SK-N-SH treated with all-trans-retinoic acid at 6 μM for 48 hours (cell line): ENCODE results near the gene OOSP4A.
A peak's percentile ranks its signal among the peaks of the same experiment; 100 is the strongest.

Experiments
- ATAC-seq: fragments of 200-7000 bp; cut with Tn5 transposase; 3 replicates; pipeline ENCODE4 v1.9.1; 2020; ENCODE audit warnings: mild to moderate bottlenecking, moderate library complexity
- ARNTL ChIP-seq: fragments of 450-650 bp; formaldehyde crosslinking; IDR thresholded peaks from 2 replicates; pipeline ENCODE4 v1.5.0; 2020; ENCODE audit warnings: low read depth, mild to moderate bottlenecking, moderate library complexity, borderline replicate concordance
- BACH2 ChIP-seq: fragments of 250-450 bp; sonication (Bioruptor Pico); IDR thresholded peaks from 2 replicates; pipeline ENCODE4 v1.9.0; 2021; ENCODE audit warnings: mild to moderate bottlenecking, borderline replicate concordance
- CSDC2 ChIP-seq: fragments of 250-450 bp; sonication (Bioruptor Pico); IDR thresholded peaks from 2 replicates; pipeline ENCODE4 v1.5.0; 2020; ENCODE audit warnings: mild to moderate bottlenecking, moderate library complexity
- CSRNP3 ChIP-seq: fragments of 250-450 bp; sonication (Bioruptor Pico); IDR thresholded peaks from 2 replicates; pipeline ENCODE4 v1.5.1; 2021; ENCODE audit warnings: mild to moderate bottlenecking, moderate library complexity
- ESRRG ChIP-seq: fragments of 250-450 bp; sonication (Bioruptor Pico); IDR thresholded peaks from 2 replicates; pipeline ENCODE4 v1.6.1; 2021; ENCODE audit warnings: mild to moderate bottlenecking
- GLIS3 ChIP-seq: fragments of 250-450 bp; sonication (Bioruptor Pico); IDR thresholded peaks from 2 replicates; pipeline ENCODE4 v1.5.0; 2020; ENCODE audit warnings: mild to moderate bottlenecking, moderate library complexity
- ISL1 ChIP-seq: fragments of 250-450 bp; sonication (Bioruptor Pico); IDR thresholded peaks from 2 replicates; pipeline ENCODE4 v2.1.2; 2022; ENCODE audit warnings: mild to moderate bottlenecking, moderate library complexity
- OSR1 ChIP-seq: fragments of 250-450 bp; sonication (Bioruptor Pico); IDR thresholded peaks from 2 replicates; pipeline ENCODE4 v1.8.0; 2022; ENCODE audit warnings: moderate library complexity, mild to moderate bottlenecking, inconsistent platforms
- PATZ1 ChIP-seq: fragments of 250-450 bp; sonication (Bioruptor Pico); IDR thresholded peaks from 2 replicates; pipeline ENCODE4 v1.8.0; 2020; ENCODE audit warnings: mild to moderate bottlenecking, moderate library complexity, borderline replicate concordance
- PPARA ChIP-seq: fragments of 250-450 bp; sonication (Bioruptor Pico); IDR thresholded peaks from 2 replicates; pipeline ENCODE4 v1.5.0; 2020; ENCODE audit warnings: mild to moderate bottlenecking, borderline replicate concordance
- RARB ChIP-seq: fragments of 250-450 bp; sonication (Bioruptor Pico); IDR thresholded peaks from 2 replicates; pipeline ENCODE4 v1.8.0; 2021; ENCODE audit warnings: mild to moderate bottlenecking, moderate library complexity
- SNAI2 ChIP-seq: fragments of 250-450 bp; sonication (Bioruptor Pico); IDR thresholded peaks from 2 replicates; pipeline ENCODE4 v1.5.0; 2020; ENCODE audit warnings: mild to moderate bottlenecking, moderate library complexity
- TCF4 ChIP-seq: fragments of 250-450 bp; sonication (Bioruptor Pico); IDR thresholded peaks from 2 replicates; pipeline ENCODE4 v1.8.0; 2021; ENCODE audit warnings: mild to moderate bottlenecking, moderate library complexity, borderline replicate concordance
- TSHZ2 ChIP-seq: fragments of 250-450 bp; sonication (Bioruptor Pico); IDR thresholded peaks from 2 replicates; pipeline ENCODE4 v1.5.0; 2020; ENCODE audit warnings: mild to moderate bottlenecking, moderate library complexity
- ZC3H10 ChIP-seq: fragments of 250-450 bp; sonication (Bioruptor Pico); IDR thresholded peaks from 2 replicates; pipeline ENCODE4 v1.5.1; 2021; ENCODE audit warnings: mild to moderate bottlenecking, moderate library complexity
- ZFP30 ChIP-seq: fragments of 450-650 bp; formaldehyde crosslinking; IDR thresholded peaks from 2 replicates; pipeline ENCODE4 v1.5.0; 2022; ENCODE audit warnings: mild to moderate bottlenecking, moderate library complexity
- ZNF70 ChIP-seq: fragments of 450-650 bp; formaldehyde crosslinking; IDR thresholded peaks from 2 replicates; pipeline ENCODE4 v1.5.0; 2020; ENCODE audit warnings: mild to moderate bottlenecking, moderate library complexity
- ZNF8 ChIP-seq: fragments of 450-650 bp; formaldehyde crosslinking; IDR thresholded peaks from 2 replicates; pipeline ENCODE4 v1.5.0; 2020; ENCODE audit warnings: mild to moderate bottlenecking, moderate library complexity
- TF ChIP-seq, protein P1 (sequence below): fragments of 250-450 bp; sonication (Bioruptor Pico); IDR thresholded peaks from 2 replicates; pipeline ENCODE4 v1.8.0; 2021; ENCODE audit warnings: low read depth, mild to moderate bottlenecking, moderate library complexity, borderline replicate concordance

The OOSP4A gene

DNA sequence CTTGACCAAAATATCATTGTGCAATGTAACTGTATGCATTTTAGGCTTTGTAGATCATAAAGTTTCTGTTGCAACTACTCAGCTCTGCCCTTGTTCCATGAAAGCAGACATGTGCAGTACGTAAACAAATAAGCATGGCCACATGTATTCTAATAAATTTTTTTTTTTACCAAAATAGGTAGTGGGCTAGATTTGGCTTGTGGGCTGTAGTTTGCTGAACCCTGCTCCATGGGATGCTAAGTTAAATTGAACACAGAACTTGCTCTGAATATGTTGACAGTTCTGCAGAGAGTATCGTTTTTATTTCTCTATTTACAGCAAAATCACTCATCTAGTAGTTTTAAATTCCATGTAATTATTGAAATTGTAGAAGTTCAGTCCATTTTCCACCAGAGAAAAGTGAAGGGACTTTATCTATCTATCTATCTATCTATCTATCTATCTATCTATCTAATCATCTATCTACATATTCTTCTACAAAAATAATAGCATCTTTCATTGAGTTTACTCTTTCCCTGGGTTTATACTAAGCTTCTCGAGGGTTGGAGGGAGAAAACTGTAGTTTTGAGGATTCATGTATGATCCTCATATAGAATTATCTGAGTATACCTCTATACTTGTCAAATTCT, 9.5 kb upstream of the OOSP4A start:
- TF ChIP-seq TCF4 (CRISPR knock-in tag) (no peak), ZNF8 (CRISPR knock-in tag) (no peak), SNAI2 (no peak), ZNF70 (CRISPR knock-in tag) (no peak), CSDC2 (CRISPR knock-in tag) (no peak), ESRRG (CRISPR knock-in tag) (no peak)
- no peak for ATAC-seq

GRCh38 chr11:59957094-59957493, 6.7 kb upstream of the OOSP4A start:
- no peak for ATAC-seq
- no peak for TF ChIP-seq ESRRG (CRISPR knock-in tag)
- TF ChIP-seq BACH2: no peak
- TF ChIP-seq TCF4 (CRISPR knock-in tag): no peak
- TF ChIP-seq PPARA: no peak
- TF ChIP-seq CSDC2 (CRISPR knock-in tag): no peak
- TF ChIP-seq, protein P1, sequence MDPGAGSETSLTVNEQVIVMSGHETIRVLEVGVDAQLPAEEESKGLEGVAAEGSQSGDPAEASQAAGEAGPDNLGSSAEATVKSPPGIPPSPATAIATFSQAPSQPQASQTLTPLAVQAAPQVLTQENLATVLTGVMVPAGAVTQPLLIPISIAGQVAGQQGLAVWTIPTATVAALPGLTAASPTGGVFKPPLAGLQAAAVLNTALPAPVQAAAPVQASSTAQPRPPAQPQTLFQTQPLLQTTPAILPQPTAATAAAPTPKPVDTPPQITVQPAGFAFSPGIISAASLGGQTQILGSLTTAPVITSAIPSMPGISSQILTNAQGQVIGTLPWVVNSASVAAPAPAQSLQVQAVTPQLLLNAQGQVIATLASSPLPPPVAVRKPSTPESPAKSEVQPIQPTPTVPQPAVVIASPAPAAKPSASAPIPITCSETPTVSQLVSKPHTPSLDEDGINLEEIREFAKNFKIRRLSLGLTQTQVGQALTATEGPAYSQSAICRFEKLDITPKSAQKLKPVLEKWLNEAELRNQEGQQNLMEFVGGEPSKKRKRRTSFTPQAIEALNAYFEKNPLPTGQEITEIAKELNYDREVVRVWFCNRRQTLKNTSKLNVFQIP: no peak
- TF ChIP-seq ZC3H10 (CRISPR knock-in tag): no peak
- TF ChIP-seq ZNF8 (CRISPR knock-in tag): no peak
- no peak for TF ChIP-seq PATZ1 (CRISPR knock-in tag)

DNA sequence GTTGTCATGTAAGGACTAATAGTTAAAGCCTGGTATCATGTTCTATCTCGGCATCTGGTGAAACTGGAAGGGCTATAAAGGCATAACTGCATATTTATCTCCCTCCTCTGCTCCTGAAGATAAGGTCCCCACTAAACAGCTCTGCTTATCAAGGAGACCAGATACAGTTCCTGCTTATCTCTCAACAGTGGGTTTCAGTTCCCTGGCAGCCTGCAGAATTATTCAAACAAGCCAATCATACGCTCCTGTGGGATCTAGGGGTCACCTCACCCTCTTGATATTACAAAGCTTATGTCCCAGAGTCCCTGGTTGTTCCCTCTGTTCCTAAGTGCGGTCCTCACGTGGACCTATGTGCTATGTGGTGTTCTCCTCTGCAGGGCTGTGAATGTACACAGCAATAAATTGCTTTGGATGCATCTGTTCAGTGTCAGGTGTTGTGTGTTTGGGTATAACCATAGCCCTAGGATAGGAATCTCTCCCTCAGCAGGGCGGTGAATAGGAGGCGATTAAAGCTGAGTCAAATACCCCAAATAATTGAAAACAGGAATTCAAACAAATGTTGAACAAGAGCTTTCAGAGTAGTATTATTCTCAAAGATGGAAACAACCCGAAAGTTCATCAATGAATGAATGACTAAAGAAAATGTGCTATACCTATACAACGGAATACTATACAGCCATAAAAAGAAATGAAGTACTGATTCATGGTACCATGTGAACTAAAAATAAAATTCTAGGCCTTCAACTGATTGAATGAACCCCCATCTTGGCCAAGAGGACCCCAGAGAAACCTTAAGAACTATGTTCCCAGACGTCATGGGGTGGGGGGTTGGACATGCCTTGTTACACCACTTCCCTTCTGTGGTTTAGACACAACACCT, 3.1 kb upstream of the OOSP4A start:
- TF ChIP-seq, protein P1: no peak
- TF ChIP-seq TCF4 (CRISPR knock-in tag): peak; percentile 61; the same call in 1 of the 2 replicates
- ATAC-seq: no peak

GRCh38 chr11:59962107-59962482, 1.7 kb upstream of the OOSP4A start:
- no peak for ATAC-seq
- TF ChIP-seq ZNF70 (CRISPR knock-in tag): no peak

DNA sequence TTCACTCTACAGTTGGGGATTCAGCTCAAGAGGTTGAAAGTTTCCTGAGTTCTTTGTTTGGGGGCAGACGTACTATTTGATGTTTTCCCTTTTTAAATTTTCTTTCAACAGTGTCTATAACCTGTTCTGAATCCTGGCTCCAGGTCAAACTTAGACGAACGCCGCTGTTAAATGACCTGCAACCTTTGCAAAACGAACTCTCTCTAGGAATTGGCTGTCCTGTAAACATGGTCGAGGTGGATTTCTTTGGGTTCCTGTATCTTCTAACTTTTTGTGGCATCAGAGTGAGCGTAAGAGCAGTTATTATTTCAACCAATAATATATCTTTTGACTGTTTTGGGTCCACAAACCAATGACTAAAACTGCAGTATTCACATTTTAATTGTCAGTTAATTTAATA, 1.6 kb downstream of the OOSP4A start:
- ATAC-seq: no peak
- TF ChIP-seq SNAI2: no peak
- TF ChIP-seq ARNTL (CRISPR knock-in tag): no peak
- no peak for TF ChIP-seq TSHZ2 (CRISPR knock-in tag)
- TF ChIP-seq ESRRG (CRISPR knock-in tag): no peak
- TF ChIP-seq RARB: no peak
- no peak for TF ChIP-seq GLIS3 (CRISPR knock-in tag)
- TF ChIP-seq PPARA: no peak
- TF ChIP-seq CSRNP3: no peak
- TF ChIP-seq ZNF70 (CRISPR knock-in tag): no peak
- no peak for TF ChIP-seq ISL1
- TF ChIP-seq CSDC2 (CRISPR knock-in tag): no peak
- TF ChIP-seq BACH2: no peak
- no peak for TF ChIP-seq PATZ1 (CRISPR knock-in tag)
- no peak for TF ChIP-seq OSR1
- no peak for TF ChIP-seq ZFP30
- TF ChIP-seq TCF4 (CRISPR knock-in tag): no peak
